ENCODE measurements around the gene LCK.
A peak's percentile ranks its signal among the peaks of the same experiment; 100 is the strongest.

LCK gene

DNA sequence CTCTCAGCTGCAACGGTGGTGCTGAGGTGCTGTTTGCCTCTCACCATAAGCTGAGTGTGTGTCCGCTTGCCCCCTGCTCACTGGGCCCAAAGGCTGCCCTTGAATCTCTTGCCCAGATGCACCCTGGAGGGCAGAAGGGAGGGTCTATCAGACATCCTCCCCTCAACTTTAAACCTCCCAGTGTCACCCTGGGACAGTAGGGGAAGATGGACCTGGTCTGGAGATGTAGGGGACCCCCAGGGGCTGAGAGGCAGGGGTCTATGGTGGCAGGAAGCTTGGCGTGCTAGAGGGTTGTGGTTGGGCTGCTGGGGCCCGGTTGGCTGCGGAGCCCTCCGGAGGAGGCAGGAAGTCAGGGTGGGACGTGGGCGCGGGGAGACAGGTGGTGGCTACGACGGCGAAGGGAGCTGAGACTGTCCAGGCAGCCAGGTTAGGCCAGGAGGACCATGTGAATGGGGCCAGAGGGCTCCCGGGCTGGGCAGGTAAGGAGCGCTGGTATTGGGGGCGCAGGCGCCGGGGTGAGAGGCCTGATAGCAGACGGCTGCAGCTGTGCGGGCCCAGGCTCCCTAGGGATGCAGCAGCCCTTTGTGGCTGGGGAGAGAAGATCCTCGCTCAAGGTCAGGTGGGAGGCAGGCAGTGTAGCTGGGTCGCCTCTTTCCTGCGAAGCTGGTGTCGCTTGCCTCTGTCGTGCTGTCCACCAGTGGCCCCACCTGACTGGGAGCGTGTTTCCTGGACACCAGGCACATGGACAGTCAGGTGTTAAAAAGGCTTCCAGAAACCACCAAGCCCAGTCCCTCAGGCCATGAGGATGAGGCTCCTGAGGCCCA is at the start of gene LCK:
Gene LCK, plus strand, starts transcription at position 373 of the 824 bp plus-strand sequence. CDS start 23,065 bp downstream, outside the sequence.
- DNase-seq (ENCODE audit: low read depth), result no peak

DNA sequence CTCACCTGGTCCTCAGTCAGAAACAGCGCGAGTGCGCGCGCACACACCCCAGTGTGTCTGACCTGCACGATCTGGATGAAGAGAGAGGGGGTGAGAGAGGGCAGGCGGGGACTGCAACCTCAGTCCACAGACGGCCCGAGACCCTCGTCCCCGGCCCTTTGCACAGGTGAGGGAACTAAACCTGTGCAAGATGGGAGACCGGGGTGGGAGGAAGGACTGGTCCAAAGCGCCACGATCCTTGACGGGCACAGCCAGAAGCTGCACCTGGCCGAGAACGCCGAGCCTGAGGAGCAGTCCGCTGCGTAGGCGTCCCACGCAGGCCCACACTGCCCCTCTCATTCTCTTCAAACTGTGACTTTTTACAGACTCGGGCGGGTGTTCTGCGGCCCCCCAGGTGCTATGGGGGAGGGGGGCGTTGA is 46.1 kb upstream of the LCK start:
- no peak for DNase-seq (ENCODE audit: low read depth)

DNA sequence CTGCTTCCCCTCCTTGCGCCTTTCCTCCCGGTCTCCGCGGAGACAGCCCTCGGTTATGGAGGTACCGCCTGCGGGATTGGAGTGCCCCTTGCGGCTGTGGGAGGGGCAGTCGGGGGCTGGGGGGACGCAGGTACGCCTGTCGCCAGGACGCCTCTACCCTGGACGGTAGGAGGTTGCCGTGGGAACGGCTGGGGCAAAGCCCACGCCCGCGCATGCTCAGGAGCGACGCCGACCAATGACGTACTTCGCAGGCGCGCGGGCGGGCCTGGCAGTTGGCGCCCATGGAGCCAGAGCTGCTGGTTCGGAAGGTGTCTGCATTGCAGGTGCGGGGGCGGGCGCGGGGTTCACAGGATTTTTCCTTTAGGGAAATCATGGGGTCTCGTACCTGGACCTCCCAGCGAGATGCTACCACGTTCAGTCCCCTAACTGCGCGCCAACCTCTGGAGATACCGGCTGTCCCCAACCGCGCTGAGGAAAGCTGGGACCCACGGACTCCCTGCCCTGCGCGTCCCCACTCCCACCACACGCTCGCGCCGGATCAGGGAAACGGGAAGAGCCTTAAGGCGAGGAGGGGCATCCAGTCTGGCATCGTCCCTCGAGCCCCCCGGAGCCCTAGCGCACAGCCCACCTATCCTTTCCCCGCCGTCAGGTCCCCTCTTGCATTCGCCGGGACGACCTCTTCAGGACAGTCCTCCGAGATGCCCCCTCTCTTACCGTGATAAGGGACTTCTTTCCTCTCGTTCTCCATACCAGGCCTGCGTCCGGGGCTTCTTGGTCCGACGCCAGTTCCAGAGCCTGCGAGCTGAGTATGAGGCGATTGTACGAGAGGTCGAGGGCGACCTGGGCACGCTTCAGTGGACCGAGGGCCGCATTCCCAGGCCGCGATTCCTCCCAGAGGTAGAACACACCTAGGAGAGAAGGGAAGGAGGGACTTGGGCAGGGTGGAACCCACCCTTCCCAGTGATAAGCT is 45.4 kb upstream of the LCK start, which contains the start of gene IQCC:
Gene IQCC, plus strand, starts transcription at position 271 of the 970 bp plus-strand sequence. Its CDS starts 11 bp downstream, at position 282.
- DNase-seq (ENCODE audit: low read depth), result peak; percentile 78

- no peak for DNase-seq (ENCODE audit: low read depth)
Observed at GRCh38 chr1:32208469-32208868, 42.6 kb upstream of the LCK start.

DNA sequence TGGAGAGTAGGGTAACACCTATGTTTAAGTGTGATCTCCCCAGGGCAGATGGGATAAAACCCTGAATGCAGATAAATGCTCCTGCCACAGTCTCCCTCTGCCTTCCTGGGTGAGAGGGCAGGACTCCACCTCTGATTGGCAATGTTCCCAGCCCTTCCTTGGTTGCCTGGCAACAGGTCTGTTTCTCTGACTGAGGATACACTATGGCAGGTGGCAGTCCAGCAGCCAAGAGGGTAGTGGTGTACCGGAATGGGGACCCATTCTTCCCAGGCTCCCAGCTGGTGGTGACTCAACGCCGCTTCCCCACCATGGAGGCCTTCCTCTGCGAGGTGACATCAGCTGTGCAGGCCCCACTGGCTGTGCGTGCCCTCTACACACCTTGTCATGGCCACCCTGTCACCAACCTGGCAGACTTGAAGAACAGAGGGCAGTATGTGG is 42.2 kb upstream of the LCK start, which contains the start of gene DCDC2B:
Gene DCDC2B, plus strand, starts transcription at position 199 of the 438 bp plus-strand sequence. Its CDS starts 5 bp downstream, at position 204.
- peak; percentile 40 for DNase-seq (ENCODE audit: low read depth)

DNA sequence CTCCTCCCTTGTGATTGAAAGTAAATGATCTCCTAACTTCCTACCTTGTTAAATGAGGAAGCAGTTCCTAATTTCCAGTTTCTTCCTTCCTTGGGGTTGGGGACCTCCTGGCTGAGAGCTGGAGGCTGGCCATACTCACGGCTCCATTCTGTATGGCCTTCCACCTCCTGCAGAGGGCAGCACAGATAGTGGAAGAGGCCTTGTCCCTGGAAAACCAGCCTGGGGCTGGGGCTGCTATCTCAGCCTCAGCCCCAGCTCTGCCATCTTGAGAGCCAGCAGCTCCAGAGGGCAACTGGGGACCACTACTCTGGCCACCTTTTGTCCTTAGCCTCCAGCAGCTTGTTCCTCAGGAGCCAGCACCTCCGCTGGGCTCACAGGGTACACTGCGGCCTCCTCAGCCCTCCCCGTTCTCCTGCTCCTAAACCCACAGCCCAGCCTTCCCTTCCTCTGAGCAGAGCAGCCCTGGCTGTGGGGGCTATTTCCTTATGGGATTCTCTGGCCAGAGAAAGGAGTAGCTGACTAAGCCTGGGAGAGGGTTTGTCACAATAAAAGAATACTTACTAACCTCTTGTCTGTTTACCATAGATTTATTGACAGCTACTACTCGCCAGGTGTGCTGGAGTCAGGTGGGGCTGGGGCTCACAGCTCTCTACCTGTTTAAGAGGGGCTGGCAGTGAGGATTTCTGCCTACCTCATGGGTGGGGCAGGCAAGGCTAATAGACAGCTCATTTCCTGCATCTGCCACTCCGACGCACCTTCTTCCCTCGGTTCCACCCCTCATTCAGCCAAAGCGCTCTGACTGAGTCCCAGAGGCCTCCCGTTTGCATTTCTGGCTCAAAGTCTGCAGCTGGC is 35.2 kb upstream of the LCK start:
- peak; percentile 64 for DNase-seq (ENCODE audit: low read depth)

GRCh38 chr1:32216566-32216965 is 34.5 kb upstream of the LCK start:
- DNase-seq (ENCODE audit: low read depth), result no peak

DNA sequence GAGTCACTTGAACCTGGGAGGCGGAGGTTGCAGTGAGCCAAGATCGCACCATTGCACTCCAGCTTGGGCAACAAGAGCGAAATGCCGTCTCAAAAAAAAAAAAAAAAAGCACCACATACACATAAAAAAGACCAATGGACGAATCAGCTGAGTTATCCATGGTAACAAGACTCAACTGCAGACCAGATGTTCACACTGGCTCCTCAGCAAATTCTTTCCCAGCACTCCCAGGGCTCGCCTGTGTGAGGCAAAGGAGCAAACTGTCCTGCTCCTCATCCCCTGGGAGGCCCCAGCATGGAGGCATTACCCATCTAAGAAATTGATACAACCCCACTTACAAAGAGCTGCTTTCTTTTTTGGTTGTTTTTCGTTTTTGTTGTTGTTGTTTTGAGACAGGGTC is 32.0 kb upstream of the LCK start:
- no peak for DNase-seq (ENCODE audit: low read depth)

DNA sequence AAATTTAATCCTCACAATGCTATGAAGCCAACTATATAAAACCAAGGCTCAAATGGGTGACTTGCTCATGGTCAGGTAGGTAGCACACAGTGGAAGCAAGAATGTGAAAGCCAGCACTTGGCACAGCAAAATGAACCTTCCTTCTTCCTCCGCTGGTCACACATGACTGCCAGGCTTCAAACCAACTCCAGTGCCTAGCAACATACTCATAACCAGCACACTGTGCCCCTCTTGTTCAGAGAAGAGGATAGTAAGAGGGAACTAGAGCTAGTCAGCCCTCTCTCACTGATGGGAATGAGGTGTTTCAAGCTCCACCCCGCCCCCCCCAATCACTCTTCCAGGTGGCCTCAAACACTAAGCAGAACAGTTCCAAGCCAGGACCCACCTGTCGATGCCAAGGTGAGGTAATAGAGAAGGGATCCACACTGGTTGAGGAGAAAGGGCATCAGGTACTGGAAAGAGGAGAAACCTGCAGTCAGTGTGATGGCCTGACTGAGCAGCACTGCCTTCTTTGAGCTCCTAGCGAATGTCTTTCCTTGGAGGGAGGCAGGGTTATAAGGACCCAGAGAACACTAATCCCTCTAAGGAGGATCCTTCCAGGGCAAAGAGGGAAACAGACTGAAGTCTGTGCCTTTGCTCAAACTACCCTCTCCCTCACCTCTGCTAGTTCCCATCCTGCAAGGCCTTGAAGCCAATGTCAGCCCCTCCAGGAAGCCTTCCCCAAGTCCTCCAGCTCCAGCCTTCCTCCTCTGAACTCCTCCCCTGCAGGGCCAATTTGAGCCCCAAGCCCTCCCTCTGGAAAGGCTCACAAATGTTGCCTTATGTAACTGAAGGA is 30.1 kb upstream of the LCK start:
- no peak for DNase-seq (ENCODE audit: low read depth)

GRCh38 chr1:32221581-32221979 is 29.5 kb upstream of the LCK start:
- DNase-seq (ENCODE audit: low read depth), result no peak

GRCh38 chr1:32221980-32222755 is 28.9 kb upstream of the LCK start, which contains the start of the genes EIF3I and TMEM234:
TSS of gene EIF3I (plus strand) at chr1:32222407. CDS start at chr1:32222442, 35 bp downstream.
TSS of gene TMEM234 (minus strand) at chr1:32222353. CDS start at chr1:32222322, 31 bp downstream.
- peak; percentile 92 for DNase-seq (ENCODE audit: low read depth)

DNA sequence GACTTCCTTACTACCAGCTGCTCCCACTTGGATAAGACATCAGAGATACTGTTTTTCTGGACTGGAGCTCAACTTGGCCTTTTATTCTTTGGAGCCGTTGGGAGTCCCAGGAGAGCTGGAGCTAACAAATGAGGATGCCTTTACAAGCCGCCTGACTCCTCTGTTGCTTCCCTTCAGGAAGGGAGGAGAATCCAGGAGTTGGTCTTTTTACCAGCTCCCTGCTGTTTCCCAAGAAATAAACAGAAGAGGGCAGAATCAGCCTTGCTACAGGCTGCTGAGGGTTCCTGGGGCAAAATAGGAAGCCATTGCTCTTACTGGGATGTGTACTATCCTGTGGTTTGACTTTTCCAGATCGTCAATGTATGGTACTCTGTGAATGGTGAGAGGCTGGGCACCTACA is 27.4 kb upstream of the LCK start:
- DNase-seq (ENCODE audit: low read depth), result no peak

DNA sequence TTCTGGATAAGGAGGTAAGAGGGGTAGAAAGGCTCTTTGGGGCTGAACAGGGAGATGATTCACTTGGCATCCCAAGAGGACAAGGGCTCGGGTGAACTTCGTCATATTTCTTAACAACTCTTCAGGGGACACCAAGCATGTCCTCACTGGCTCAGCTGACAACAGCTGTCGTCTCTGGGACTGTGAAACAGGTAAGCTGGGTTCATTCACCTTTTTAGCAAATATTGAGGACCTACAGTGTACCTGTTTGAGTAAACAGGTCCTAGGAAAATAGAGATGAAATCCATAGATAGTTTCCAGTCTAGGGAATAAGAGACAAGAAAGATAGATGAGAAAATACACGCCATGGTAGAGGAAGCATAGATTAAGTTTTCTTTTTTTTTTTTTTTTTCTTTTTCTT is 26.8 kb upstream of the LCK start:
- no peak for DNase-seq (ENCODE audit: low read depth)

- DNase-seq (ENCODE audit: low read depth), result no peak
Observed at GRCh38 chr1:32228771-32229170, 22.3 kb upstream of the LCK start.

DNA sequence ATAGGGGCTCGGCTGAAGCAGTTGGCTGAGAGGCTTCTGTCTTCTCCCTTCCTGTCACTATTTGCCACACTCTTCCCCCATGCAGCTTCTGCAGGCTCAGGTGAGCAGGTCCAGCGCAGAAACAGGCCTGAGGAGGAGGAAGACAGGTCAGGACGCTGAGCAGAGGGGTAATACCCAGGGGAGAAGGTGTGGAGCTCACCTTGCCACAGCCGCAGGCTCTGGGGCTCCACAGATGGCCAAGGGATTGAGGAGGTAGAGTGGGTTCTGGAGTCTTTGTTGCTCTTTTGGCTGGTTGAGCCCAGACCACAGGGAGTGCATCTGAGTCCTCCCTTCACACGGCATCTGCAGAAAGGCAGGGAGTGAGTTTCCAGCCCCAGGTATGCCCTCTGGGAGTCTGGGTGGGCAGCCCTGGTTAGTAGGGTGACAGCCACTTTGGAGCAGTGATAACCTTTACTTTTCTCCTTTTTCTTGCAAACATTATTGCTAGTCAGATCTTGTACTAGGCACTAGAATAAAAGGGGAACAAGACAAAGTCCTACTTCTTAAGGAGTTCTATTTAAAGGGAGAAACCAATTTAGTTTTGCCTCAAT is 19.1 kb upstream of the LCK start:
- no peak for DNase-seq (ENCODE audit: low read depth)

DNA sequence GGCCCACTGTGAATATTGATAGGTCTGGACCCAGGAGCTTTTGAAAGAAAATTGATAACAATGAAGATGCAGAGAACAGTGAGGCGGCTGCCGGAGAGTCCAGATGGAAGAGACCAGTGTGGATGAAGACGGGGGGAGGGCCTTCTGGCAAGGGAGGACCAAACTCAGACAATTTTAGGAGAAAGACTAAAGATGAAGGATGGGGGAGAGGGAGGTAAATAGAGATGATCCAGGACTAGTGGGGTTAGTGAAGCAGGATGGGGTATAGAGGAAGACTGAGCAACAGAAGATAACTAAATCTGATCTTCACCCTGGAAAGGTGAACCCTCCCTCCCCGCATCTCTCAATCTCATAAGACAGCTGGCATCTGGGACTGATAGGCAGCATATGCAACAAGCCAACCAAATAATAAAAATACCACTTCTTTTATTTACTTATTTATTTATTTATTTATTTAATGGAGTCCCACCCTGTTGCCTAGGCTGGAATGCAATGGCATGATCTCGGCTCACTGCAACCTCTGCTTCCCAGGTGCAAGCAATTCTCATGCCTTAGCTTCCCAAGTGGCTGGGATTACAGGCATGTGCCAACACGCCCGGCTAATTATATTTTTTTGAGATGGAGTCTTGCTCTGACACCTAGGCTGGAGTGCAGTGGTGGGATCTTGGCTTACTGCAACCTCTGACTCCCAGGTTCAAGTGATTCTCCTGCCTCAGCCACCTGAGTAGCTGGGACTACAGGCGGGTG is 18.3 kb upstream of the LCK start:
- DNase-seq (ENCODE audit: low read depth), result no peak

DNA sequence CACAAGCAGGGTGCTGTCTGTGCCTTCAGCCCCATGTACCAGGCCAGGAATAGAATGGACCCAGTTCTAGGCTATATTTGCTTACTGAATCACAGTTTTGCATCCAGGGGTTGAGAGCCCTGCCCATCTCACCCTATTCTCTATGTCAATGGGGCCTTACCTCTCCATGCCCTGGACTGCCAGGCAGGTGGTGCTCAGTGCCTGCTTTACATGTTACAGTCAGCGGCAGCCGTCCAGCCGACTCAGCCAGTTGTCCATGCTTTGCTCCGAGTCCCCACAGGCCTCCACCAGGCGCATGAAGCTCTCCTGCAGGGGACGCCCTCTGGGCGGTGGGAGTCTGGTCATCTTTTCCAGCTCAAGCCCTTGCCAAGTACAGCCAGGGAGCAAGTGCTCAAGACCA is 16.3 kb upstream of the LCK start:
- no peak for DNase-seq (ENCODE audit: low read depth)

DNA sequence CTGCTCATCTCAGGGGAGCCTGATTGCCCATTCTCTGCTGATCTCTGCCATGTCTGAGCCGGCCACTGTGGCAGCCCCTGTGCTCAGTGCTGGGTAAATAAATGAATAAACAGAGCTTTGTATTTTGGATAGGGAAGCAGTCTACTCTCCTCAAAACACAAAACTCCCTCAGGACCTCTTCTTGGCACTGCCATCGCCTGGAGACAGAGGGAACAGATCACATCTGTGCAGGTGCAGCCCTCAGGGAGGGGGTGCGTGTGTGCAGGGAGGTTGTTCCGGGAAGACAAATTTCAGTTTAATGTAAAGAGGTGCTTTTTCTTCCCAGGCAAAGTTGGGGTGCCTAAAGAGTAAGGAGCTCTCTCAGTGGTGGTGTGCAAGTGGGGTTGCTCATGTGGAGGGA is 11.7 kb upstream of the LCK start:
- DNase-seq (ENCODE audit: low read depth), result no peak

- DNase-seq (ENCODE audit: low read depth), result no peak
Observed at GRCh38 chr1:32239790-32240139, 11.3 kb upstream of the LCK start.

Data from iris pigment epithelial cell (primary cell).